HG03139 (cell line): ENCODE data around the gene FAM83G.

Experiments
- ATAC-seq: cut with Tn5 transposase; IDR thresholded peaks from one replicate; pipeline ENCODE4 v1.9.1; 2021; ENCODE audit not compliant: unreplicated experiment

FAM83G gene

DNA sequence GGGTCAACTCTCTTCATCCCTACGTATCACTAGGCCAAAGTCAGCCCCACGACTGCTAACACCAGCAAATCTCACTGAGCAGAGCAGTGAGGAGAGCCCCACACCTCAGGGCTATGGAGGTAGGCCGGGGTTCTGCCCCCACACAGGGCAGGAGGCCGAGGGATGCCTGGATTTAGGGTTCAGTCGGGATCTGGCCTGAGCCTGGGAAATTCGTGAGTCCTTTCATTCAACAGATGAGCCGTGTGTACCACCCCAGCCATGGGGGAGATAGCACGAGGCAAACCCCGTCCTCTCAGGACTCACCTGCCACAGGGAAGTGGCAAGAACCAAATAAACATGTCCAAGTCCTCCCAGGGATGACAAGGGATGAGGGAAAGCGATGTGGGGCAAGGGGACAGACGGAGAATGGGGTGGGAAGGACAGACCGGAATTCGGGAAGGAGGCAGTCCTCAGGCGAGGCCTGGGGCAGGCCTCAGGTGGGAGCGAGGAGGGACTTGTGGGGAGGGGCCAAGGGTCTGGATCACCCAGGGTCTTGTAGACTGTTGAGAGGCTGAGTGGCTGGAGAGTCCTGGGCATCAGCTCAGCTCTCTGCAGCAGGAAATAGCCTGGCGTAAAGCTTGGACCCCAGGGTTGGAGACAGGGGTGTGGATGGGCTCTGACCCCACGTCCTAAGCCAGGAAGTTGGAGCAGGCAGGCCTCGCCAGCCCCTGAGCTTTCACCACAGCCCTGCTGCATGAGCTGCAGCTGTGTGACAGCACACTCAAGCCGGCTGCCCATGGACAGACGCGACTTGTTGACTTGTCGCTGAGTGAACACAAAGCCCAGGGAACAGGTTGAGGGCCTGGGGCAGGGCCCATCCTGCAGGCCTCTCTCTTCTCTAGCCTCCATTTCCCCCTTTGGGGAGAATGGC lies 7.9 kb upstream of the FAM83G start:
- no peak for ATAC-seq

DNA sequence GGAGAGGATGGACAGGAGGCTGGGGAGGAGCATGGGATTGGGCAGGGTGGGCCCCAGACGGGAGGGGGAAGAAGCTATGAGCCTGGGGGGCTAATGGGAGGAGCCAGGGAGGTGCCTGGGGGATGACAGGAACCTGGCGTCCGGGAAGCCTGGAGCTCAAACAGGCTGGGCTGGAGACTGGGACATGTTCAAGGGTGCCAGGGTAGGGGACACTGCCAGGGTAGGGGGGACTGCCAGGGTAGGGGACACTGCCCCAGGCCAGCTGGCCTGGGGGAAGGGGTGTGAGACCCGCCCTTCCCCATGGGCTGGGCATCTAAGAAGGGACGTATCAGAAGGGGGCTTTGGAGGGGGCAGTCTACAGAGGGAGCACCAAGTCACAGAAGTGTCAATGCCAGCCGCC lies 7.0 kb upstream of the FAM83G start:
- ATAC-seq, result no peak

DNA sequence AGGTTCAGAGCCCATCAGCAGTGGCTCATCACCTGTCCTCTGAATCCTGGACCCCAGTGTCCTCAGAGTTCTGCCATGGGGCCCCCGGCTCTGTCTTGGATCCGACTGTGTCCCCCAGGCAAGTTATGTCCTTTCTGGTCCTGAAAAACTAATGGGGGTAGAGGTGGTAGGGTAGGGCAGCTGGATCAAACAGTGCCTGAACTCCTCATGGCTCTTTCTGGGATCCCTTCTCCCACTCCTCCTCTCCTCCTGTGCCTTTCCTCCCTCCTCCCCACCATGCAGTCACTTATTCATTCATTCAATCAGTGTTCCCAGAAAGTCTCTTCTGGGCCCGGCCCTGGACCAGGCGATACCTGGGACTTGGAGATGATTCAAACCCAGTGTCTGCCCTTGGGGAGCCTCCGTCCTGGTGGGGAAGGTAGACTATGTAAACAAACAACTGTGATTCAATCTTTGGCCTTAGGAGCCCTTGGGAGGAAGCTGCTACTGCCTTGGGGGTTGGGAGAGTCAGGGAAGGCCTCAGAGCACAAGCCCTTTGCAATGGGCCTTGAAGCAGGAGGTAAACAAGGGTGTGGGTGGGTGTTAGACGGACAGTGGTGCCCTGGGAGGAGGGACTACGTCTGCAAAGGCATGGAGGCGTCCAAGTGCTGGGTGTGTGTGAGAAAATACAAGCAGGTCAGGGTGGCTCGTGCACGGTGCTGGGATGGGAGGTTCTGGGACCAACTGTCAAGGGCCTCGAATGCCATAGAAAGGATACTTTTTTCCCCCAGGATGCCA lies 6.4 kb upstream of the FAM83G start:
- ATAC-seq, result no peak

DNA sequence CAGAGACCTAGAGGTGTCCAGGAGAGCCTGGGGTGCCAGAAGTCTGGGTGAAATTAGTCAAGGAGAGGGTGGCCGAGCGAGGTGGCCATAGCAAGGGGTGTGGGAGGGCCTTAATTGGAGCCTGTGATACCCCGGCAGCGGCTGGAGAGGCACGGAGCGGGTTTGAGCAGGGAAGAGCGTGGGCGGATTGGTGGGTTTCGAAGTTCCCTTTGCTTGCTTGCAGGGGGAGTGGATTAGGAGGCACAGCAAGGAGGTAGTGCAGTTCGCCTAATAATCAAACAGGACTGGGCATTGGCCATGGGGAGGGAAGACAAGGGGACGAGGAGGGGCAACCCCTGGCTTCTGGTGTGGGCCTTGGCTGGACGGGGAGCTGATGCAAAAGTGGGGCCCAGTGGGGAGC lies 5.4 kb upstream of the FAM83G start:
- ATAC-seq, result no peak

DNA sequence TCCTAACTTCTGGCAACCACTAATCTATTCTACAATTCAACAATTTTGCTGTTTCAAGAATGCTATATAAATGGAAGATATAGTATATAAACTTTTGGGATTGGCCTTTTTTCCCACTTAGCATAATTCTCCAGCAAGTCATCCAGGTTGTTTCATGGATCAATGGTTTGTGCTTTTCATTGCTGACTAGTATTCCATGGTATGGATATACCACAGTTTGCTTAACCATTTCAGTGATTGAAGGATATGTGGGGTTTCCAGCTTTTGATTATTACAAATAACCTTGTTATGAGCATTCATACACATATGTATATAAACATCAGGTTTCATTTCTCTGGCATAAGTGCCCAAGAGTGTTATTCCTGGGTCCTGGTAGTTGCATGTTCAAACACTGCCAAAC lies 2.1 kb upstream of the FAM83G start:
- ATAC-seq, result no peak

DNA sequence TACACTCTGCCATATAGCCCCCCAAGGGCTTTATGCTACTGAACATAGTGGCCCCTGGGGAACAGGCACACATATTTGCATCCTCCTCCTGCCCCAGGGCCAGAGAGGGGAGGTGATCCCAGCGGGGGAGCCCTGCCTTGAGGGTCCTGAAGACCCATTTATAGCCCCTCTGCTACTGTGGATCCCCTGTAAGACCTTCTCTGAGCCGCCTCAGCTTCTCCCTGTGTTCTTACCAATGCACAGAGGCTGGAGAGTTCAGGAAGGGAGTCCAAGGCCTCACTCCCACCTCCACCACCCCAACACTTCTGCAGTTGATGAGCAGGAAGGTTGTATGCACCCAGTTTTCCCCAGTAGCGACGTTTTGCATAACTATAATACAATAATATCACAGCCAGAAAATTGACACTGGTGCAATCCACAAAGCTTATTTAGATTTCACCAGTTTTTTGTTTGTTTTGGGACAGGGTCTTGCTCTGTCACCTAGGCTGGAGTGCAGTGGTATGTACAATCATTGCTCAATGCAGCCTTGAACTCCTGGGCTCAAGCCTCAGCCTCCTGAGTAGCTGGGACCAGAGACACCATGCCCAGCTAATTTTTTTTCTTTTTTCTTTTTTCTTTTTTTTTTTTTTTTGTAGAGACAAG lies 1.3 kb upstream of the FAM83G start:
- no peak for ATAC-seq

DNA sequence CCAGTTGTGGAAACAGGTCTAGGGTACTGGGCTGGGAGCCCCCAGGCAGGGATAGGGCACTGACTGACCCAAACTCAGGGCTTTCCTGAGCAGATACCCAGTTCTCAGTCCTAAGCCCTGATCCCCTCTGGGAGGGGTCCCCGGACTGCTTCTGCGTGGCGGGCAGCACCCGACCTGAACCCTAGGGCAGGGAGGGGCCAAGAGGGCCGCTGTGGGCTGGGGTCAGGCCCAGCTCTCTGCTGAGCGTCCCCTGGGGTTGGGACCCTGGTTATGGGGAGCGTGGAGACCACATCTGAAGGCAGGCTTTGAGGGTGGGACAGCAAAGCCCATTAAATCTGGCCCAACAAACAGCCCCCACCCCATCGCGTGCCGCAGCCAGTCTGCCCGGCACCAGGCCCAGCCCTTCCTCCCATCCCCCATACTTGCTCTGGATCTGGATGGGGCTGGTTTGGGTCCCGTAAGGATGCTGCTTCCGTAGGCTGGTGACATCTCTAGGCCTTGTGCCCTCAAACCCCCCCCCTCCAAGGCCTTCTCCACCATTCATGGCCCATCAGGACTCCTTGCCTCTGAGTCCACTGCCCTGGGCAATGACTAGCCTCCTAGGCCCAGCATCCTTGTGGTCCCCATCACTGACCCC lies 691 bp upstream of the FAM83G start:
- ATAC-seq, result no peak

DNA sequence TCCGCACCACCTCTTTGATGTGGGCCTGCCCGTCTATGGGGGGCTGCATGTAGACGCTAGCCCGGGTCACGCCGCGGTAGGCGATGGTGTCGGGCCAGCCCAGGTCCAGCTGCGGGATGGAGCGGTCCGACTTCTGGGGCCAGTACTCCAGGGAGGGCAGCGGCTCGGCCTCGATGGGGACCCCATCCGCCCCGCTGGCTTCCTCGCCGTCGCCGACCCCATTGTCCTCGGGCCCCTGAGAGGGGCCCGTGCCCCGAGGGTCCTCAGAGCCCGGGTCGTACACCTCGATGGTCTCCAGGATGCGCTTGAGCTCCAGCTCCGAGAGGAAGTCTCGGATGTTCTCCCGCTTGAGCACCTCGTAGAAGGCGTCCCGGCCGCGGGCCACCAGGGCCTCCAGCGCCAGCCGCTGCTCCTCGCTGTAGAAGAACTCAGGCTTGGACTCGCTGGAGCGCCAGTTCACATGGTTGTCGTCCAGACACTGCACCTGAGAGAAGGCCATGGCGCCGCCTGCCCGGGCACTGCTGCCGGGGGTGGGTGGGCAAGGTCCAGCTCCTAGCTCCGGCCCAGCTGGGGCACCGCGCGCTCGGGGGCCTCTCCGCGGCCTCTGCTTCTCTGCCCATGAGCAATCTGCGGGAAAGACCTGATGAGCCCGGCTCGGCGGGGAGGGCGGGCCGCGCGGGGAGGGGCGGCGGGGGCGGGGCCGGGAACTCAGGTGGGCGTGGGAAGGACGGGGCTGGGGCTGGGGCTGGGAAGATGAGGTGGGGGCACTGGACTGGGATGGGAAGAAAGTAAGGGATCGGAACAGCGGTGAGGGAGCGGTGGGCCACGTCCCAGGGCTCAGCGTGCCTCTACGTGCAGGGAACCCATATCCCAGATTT lies 782 bp downstream of the FAM83G start:
- ATAC-seq, result peak; percentile 14

DNA sequence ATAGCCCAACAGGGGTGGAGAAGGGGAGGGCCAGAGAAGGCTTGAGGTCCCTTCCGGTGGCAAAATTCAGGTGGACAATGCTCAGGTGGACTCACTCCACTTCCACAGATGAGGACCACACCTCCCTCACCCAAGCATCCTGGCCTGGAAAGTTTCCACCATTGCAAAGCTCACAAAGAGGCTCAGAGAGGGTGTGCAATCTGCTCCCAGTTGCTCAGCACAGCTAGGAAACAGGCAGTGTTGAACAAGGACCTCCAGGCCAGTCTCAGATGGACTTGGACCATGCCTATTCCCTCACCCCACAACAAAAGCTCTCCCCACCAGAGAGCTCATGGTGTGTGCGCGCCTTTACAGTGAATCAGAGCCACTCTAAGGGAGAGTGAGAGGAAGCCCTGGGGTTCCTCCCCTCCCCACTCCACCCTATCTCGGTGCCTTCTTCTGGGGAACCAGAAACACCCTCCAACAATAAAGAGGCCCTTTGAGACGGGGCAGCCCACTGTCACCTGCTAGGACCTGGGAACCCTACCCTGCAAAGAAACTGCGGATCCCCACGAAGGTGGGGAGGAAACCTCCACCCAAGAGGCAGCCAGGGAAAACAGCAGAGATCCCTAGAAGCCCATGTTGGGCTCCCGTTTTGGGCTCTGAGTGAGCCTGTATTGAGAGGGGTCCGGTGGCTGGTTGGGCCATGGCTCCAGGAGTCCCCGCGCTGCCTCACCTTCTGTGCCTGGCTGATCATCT lies 1.6 kb downstream of the FAM83G start:
- ATAC-seq, result no peak

DNA sequence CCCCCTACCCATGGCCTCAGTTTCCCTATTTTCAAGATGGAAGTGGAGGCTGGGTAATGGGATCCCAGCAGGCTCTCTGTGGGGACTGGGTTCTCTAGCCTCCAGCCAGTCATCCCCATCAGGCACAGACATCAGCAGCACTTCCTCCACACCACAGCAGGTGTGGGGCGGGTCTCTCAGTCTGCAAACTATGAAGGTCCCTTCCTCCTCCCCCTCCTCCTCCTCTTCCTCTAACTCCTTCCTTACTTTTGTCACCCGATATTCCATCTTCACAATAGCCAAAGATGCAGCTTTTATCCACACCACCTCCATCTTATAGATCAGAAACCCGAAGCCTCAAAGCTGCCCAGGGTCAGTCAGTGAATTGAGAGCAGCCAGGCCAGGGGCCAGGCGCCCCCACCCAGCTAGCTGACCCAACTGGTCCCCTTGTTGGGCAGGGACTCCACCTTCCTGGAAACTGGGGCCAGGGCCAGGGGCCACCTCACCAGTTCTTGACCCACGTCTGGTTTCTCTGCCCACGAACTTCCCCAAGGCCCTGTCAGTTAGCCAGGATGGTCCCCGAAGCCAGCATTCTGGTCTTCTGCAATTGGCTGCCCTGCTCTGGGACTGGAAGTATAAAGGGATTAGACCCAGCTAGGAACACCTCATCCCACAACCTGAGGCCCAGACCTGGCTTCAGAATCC lies 2.5 kb downstream of the FAM83G start:
- ATAC-seq, result no peak

DNA sequence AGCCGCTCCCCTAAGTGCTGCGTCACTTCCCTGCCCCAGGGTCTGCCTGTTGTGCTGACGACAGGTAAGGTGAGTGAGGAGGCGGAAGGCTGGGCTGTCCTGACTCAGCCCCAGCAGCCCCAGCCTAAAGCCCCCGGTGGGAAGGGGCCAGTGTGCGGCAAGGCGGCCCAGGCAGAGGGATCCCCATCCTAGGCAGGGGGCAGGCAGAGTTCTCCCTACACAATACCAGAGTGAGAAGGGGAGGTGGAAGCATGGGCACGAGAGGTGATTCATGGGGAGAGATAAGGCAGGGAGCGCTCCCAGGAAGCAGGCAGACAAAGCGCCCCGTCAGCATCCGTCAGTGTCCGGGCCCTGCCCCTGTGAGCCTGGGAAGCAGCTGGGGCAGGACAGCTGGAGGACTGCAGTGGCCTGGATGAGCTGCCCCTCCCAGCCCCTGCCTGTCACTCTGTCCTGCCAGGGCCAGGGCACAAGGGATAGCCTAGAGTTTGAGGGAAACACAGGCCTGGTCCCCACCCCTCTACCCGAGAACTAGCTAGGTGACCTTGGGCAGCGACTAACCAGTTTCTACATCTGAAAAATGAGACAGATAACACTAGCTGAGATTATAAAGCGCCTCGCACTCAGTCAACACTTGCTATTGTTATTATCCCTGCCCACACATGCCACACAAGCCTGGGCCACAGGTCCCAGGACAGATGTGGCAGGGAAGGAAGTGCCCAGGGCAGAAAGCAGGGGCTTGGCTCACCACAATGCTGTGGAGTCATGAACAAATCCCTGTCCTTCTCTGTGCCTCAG lies 3.8 kb downstream of the FAM83G start:
- no peak for ATAC-seq

DNA sequence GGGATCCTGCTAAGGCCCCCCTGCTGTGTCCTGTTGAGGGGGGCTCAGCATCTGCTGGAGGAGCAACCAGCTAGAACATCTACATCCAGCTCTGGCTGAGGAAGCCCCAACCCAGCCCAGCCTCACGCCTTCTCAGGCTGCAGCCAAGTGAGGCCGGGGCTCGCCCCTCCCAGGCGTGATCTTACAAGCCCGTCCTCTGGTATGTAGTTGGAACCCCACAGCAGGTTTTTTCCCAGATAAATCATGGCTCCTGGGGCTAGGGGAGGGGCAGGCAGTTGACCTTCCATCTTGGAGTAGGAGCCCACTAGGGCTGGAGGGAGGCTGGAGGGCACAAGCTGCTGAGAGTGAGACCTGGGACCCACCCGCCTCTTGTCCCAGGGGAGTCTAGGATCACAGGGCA lies 4.7 kb downstream of the FAM83G start:
- no peak for ATAC-seq

DNA sequence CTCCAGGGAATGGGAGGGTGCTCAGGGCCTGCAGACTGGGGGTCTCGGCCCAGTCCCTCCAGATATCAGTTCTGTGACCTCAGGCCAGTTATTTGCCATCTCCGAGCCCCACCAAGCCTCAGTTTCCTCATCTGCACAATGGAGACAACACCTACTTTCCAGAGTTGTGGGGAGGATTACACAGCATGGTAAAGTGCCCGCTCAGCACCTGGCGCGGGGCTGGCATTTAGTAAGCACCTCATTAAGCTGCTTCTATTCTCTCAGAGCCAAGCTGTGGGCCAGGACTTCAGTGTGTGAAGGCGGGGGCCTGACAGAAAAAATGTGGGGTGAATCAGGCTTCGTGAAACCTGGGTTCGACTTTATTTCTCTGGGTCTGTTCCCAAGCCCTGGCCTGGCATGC lies 5.2 kb downstream of the FAM83G start:
- ATAC-seq, result no peak

DNA sequence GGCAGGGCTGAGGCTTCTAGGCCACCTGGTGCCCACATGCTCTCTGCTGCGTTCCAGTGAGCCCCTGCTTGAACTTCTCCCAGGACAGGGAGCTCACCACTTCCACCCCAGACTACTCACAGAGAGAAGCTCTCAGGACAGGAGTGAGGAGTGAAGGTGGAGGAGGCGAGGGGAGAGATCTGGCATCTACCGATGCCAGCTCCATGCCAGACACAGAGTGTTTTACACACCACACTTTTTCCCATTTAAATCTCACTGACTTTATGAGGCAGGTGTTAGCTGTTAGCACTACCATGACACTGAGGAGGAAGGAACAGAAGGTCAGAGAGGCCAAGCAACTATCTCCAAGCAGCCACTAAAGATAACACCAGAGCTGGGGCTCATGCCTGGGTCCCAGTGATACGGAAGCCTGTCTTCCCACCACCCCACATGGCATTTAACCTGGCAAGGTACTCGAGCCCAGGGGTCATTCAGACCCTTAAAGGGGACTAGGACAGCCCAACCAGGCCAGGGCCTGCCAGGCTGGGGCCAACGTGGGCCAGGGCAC lies 6.8 kb downstream of the FAM83G start:
- no peak for ATAC-seq

DNA sequence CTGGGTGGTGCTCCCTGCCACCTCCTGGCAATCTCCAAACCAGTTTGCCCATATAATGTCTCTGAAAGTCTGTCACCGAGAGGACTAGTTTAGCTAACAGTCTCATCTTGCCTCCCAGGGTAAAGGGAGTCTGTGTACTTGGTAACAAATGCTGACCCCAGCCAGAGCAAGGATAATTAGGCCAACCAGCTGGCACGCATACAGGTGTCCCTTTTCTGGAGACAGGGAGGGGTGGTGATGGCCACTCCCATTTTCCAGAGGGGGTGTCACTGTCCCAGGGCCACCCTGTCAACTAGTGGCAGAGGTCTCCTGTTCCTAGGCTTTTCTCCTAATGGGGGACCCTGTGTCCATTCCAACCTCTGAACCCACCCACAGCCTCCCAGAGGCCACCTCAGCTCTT lies 8.1 kb downstream of the FAM83G start:
- ATAC-seq, result no peak

DNA sequence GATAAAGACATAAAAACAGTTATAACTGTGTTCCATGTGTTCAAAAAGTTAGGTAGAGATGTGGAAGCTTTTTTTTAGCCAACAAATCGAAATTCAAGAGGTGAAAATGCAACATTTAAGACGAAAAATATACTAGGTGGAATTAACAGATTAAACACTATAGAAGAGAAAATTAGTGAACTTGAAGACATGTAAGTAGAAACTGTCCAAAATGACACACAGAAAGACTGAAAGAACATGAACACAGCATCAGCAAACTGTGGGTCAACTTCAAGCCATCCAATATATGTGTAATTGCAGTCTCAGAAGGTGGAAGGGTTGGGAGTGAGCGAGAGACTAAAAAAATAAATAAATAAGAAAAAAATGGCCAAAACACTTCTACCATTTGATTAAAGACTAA lies 9.3 kb downstream of the FAM83G start:
- no peak for ATAC-seq

DNA sequence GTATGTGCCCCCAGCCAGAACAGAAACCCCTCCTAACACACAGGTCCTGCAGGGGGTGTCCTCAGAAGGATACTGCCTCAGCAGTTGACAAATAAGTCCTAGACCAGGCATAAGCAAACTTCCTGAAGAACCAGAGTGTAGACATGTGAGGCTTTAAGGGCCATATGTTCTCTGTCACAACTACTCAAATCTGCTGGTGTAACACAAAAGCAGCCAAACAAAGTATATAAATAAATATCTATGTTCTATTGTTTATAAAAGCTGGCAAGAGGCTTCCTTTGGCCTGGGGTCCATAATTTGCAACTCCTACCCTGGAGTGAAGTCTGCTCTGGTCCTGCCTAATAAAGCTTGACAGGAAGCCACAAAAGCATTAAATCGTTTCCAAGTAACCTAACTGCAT lies 9.9 kb downstream of the FAM83G start:
- ATAC-seq, result no peak

DNA sequence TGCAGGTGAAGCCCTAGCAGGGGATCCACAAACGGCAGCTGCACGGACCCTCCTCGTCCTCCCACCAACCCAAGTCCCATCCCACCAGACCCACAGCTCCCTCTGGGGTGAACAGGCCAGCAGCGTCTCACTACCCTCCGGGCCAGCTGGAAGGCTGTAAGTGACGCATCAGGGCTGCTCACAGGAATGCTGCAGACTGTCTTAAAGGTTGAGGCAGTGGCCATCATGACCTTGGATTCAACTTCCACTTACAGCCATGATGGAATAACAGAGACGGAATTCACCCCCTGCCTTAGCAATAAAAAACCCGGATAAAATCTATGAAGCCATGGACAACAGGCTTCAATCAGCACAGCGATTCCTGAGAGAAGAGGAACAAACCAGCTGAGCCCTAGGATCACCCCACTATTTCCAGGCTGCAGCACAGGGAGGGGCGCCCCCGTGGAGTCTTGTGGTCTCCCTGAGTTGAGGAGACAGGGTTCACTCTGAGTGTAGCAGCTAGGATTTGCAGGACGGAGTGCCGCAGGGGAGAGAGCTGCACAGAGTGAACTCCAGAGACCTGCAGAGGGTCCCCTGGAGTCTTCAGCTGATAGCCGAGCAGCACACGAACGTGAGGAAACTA lies 10.5 kb downstream of the FAM83G start:
- ATAC-seq, result no peak
